ENCODE data around the gene ERGIC2. TPM values are rescaled to one million over a fixed set of nuclear protein-coding genes. Genes with fewer than 3 reads are reported as not detected.

Gene ERGIC2, protein sequence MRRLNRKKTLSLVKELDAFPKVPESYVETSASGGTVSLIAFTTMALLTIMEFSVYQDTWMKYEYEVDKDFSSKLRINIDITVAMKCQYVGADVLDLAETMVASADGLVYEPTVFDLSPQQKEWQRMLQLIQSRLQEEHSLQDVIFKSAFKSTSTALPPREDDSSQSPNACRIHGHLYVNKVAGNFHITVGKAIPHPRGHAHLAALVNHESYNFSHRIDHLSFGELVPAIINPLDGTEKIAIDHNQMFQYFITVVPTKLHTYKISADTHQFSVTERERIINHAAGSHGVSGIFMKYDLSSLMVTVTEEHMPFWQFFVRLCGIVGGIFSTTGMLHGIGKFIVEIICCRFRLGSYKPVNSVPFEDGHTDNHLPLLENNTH
- 52.8 TPM for total RNA-seq

DNA sequence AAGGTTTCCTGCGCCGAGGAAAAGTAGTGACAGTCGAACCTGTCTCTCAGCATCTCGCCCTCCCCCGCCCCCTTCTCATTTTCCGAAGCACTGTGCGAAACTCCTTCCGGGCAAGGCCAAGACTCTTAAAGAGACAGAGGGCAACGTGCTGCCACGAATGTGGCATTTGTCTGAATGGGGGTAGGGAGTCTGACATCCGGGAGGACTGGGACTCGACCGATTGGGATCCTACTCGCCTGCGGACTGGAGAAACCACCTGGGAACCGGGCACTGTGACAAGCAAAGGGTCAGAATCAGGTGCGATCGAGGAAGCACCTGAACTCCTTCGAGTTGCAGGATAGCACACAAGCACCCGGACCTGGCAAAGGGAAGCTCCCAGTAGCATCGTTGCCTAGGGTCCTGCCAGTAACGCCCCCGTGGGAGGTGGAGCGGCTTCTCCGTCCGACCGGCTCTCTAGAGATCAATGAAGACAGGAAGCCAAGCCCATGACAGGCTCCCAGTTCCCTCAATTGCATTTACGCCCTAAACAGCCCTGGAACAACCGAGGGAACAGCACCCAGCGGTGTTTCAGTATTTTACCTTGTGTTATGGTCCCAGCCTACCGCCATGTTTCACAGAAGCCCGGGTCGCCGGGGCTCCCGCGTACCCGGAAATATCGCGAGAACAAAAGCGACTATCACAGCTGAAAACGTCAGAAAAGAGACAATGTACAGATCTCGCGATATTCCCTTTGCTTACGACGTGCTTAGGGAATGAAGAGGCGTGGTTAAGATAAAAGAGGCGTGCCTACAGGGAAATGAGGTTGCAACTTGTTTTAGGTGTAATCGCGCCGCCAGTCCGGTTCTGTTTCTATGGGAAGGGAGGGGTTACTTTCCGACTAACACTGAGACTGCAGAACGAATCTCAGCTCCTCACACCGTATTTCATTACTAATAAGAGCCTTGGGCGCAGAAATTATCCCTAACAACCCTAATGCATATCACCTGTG lies at the start of gene ERGIC2:
Gene ERGIC2, minus strand, starts transcription at position 637 of the 988 bp plus-strand sequence. CDS start 9,539 bp downstream, outside the sequence.
- H3K9me3 ChIP-seq, result no peaks in the 10 kb centered on the region
- H3K27ac ChIP-seq, result peak within 1 kb of the TSS; percentile 87
- peak in 1 of 2 donors; percentile 44 for TF ChIP-seq POLR2A (IDR thresholded peaks at IDR 0.05)
- peak; percentile 70 to 96 for TF ChIP-seq POLR2AphosphoS5 (IDR thresholded peaks at IDR 0.05; ENCODE audit: insufficient read depth in 1 of 2, low read depth in 1 of 2)
- TF ChIP-seq, protein P1, sequence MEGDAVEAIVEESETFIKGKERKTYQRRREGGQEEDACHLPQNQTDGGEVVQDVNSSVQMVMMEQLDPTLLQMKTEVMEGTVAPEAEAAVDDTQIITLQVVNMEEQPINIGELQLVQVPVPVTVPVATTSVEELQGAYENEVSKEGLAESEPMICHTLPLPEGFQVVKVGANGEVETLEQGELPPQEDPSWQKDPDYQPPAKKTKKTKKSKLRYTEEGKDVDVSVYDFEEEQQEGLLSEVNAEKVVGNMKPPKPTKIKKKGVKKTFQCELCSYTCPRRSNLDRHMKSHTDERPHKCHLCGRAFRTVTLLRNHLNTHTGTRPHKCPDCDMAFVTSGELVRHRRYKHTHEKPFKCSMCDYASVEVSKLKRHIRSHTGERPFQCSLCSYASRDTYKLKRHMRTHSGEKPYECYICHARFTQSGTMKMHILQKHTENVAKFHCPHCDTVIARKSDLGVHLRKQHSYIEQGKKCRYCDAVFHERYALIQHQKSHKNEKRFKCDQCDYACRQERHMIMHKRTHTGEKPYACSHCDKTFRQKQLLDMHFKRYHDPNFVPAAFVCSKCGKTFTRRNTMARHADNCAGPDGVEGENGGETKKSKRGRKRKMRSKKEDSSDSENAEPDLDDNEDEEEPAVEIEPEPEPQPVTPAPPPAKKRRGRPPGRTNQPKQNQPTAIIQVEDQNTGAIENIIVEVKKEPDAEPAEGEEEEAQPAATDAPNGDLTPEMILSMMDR (IDR thresholded peaks at IDR 0.05), result no peak
- DNase-seq (ENCODE audit: extremely low spot score in 2 of 2), result peak; percentile 97 to 98
- peaks cover 25% of the 10 kb centered on the region for H3K4me1 ChIP-seq
- H3K27me3 ChIP-seq, result no peaks in the 10 kb centered on the region
- H3K36me3 ChIP-seq, result no peaks in the 10 kb centered on the region
- intact Hi-C loops (cut with DNase I), result no loop called here
- peak within 1 kb of the TSS; percentile 51 to 88 for H3K4me3 ChIP-seq

DNA sequence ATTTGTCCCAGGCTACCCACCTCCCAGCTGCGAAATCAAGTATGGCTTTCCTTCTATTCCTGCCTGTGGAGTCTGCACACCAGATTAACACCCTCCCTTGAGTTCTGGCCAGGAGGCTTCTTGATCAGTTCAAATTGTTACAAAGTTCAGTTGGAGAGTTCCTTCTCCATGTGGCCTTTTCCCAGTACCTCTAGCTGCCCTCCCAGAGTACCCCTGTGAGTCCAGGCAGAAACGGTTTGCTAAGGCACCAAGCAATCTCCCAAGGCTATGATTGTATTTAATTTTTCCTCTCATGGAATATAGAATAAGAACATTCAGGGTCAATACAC lies 49.7 kb upstream of the ERGIC2 start:
- Histone ChIP-seq H3K4me3 (no peak overlapping the region), H3K27ac (no peak overlapping the region)
- no peak for TF ChIP-seq POLR2A (IDR thresholded peaks at IDR 0.05)
- TF ChIP-seq, protein P1 (IDR thresholded peaks at IDR 0.05), result no peak
- no peak for TF ChIP-seq POLR2AphosphoS5 (IDR thresholded peaks at IDR 0.05; ENCODE audit: insufficient read depth in 1 of 2, low read depth in 1 of 2)

GRCh38 chr12:29429999-29430715 lies 49.2 kb upstream of the ERGIC2 start:
- DNase-seq (ENCODE audit: extremely low spot score in 2 of 2), result no peak

More for the DNA sequence above, 49.7 kb upstream of the ERGIC2 start:
- Histone ChIP-seq H3K9me3 (no peaks in the 10 kb centered on the region), H3K27me3 (no peaks in the 10 kb centered on the region), H3K4me1 (no peaks in the 10 kb centered on the region), H3K36me3 (no peaks in the 10 kb centered on the region)
- DNase-seq (ENCODE audit: extremely low spot score in 2 of 2), result no peak
- intact Hi-C loops (cut with DNase I), result no loop called here

DNA sequence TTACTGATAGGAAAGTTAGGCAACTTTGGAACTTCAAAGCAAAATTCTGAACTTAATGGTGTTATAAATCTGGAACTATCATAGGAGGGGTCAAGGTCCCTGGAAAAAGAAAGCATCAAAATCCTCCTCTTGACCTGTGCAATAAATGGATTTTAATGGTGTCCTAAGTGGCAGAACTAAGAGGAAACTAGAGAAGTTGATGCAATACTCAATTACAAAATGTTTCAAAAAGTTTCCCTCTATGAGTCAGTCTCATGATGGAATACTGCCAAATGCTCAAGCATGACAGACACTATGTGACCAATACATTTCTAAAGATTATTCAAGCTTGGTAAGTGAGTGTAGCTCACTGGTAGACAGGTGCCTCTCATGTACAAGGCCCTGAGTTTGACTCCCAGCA lies 47.7 kb upstream of the ERGIC2 start:
- H3K4me3 ChIP-seq, result no peak overlapping the region
- no peak for TF ChIP-seq POLR2A (IDR thresholded peaks at IDR 0.05)
- no peak for TF ChIP-seq POLR2AphosphoS5 (IDR thresholded peaks at IDR 0.05; ENCODE audit: insufficient read depth in 1 of 2, low read depth in 1 of 2)
- TF ChIP-seq, protein P1 (IDR thresholded peaks at IDR 0.05), result no peak
- no peaks in the 10 kb centered on the region for H3K27me3 ChIP-seq
- intact Hi-C loops (cut with DNase I), result no loop called here
- H3K4me1 ChIP-seq, result no peaks in the 10 kb centered on the region
- H3K9me3 ChIP-seq, result no peaks in the 10 kb centered on the region
- DNase-seq (ENCODE audit: extremely low spot score in 2 of 2), result no peak
- H3K27ac ChIP-seq, result no peak overlapping the region
- H3K36me3 ChIP-seq, result no peaks in the 10 kb centered on the region

More at GRCh38 chr12:29429999-29430715, 49.2 kb upstream of the ERGIC2 start:
- H3K27me3 ChIP-seq, result no peaks in the 10 kb centered on the region
- intact Hi-C loops (cut with DNase I), result no loop called here
- no peaks in the 10 kb centered on the region for H3K36me3 ChIP-seq
- no peaks in the 10 kb centered on the region for H3K4me1 ChIP-seq
- H3K9me3 ChIP-seq, result no peaks in the 10 kb centered on the region
- H3K27ac ChIP-seq, result no peak overlapping the region
- no peak overlapping the region for H3K4me3 ChIP-seq
- TF ChIP-seq, protein P1 (IDR thresholded peaks at IDR 0.05), result no peak
